Astrocyte of the spinal cord (primary cell): ENCODE measurements around the gene SURF2.

Experiments used
- DNase-seq: peaks from one replicate; pipeline ENCODE4 v3.0.0; 2011; ENCODE audit warnings: low read depth, low spot score
- H3K4me3 ChIP-seq: 2 replicates; pipeline ENCODE4 v1.5.1; 2011; ENCODE audit warnings: low read depth, mild to moderate bottlenecking, low read length, moderate library complexity
- in situ Hi-C: cut with HindIII; loops from 2 replicates; pipeline ENCODE4 v1.10.0; 2017; ENCODE audit warnings: low sequenced_read_pairs
- TF ChIP-seq, protein P1 (sequence below): IDR thresholded peaks from 2 replicates; pipeline ENCODE4 v1.5.1; 2012; ENCODE audit warnings: low read depth, mild to moderate bottlenecking, low read length, inconsistent platforms

The SURF2 gene

GRCh38 chr9:133362359-133363044 lies 6.2 kb downstream of the SURF2 start:
- TF ChIP-seq, protein P1, sequence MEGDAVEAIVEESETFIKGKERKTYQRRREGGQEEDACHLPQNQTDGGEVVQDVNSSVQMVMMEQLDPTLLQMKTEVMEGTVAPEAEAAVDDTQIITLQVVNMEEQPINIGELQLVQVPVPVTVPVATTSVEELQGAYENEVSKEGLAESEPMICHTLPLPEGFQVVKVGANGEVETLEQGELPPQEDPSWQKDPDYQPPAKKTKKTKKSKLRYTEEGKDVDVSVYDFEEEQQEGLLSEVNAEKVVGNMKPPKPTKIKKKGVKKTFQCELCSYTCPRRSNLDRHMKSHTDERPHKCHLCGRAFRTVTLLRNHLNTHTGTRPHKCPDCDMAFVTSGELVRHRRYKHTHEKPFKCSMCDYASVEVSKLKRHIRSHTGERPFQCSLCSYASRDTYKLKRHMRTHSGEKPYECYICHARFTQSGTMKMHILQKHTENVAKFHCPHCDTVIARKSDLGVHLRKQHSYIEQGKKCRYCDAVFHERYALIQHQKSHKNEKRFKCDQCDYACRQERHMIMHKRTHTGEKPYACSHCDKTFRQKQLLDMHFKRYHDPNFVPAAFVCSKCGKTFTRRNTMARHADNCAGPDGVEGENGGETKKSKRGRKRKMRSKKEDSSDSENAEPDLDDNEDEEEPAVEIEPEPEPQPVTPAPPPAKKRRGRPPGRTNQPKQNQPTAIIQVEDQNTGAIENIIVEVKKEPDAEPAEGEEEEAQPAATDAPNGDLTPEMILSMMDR = no peak
- no peak for DNase-seq
- in situ Hi-C loops = no loop called here
- no peak overlapping the region for H3K4me3 ChIP-seq

DNA sequence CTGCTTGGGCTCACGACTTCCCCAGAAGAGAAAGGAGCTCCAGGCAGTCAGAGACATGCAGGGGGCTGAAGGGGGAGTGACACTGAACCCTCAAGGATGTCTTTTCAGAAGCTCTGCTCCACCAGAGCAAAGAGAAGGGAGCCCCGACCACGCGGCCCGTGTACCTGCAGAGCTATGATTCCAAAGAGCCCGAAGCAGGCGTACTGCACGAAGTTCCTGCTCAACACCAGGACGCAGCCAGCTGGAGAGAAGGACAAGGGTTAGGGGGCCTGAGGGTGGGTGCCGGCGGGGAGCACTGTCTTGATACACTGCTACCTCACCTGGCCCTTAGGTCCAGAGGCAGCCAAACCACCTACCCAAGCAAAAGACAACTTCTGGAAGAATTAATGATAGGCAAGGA lies 10.1 kb downstream of the SURF2 start:
- TF ChIP-seq, protein P1 = no peak
- no peak overlapping the region for H3K4me3 ChIP-seq
- no peak for DNase-seq
- in situ Hi-C loops = no loop called here

GRCh38 chr9:133367221-133367620 lies 10.9 kb downstream of the SURF2 start:
- H3K4me3 ChIP-seq = no peak overlapping the region
- TF ChIP-seq, protein P1 = no peak
- in situ Hi-C loops = no loop called here
- DNase-seq = no peak

- TF ChIP-seq, protein P1 = no peak
- in situ Hi-C loops = no loop called here
- no peak for DNase-seq
- H3K4me3 ChIP-seq = no peak overlapping the region
Observed at GRCh38 chr9:133367778-133368177, 11.4 kb downstream of the SURF2 start.

DNA sequence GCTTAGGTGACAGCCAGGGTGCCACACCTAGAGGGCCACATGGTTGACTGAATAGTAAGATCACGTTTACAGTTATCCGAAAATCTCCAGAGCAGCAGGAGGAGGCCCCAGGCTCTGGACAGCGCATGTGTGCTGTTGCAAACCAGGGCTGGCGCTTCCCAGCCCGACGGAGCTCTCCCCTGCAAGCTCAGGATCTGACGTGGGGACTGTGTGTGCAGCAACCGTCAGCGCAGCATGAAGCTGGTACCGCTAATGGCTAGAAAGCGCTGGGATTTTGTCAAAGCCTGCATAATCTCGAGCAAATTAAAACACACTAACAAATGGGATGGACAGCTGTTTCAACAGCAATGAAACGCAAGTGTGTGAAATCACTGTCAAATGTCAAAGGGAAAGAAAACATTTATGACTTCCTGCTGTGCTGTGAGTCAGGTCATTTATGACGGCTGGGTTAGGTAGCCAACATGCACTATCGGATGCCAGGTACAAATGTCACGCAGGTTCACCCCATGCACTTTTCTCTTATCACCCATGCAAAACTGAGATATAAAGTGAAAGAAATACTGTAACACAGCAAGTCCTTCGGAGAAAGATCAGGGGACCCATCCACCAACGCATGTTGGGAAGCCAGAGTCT lies 12.0 kb downstream of the SURF2 start:
- in situ Hi-C loops = no loop called here
- TF ChIP-seq, protein P1 = no peak
- peak; percentile 30 for DNase-seq
- no peak overlapping the region for H3K4me3 ChIP-seq

- DNase-seq = no peak
- TF ChIP-seq, protein P1 = no peak
- H3K4me3 ChIP-seq = no peak overlapping the region
- in situ Hi-C loops = no loop called here
Observed at GRCh38 chr9:133369422-133369821, 13.1 kb downstream of the SURF2 start.
